Large intestine (tissue), 3 donors: ENCODE results near the gene EDDM13. TPM values are rescaled to one million over a fixed set of nuclear protein-coding genes. Genes with fewer than 3 reads are reported as not detected.

Experiments
- DNase-seq, 2 donors: peaks; one replicate each; pipeline versions ENCODE4 v3.0.0 to v3.0.0-alpha.2; 2013
- H3K27ac ChIP-seq: one replicate; pipeline ENCODE4 v1.5.1; 2013; ENCODE audit warnings: low read length
- H3K27me3 ChIP-seq: 2 replicates; pipeline ENCODE4 v1.6.1; 2013; ENCODE audit warnings: low read length; ENCODE audit not compliant: control insufficient read depth, insufficient read depth
- H3K36me3 ChIP-seq: 2 replicates; pipeline ENCODE4 v1.6.1; 2013; ENCODE audit warnings: low read length; ENCODE audit not compliant: control insufficient read depth, insufficient read depth
- H3K4me1 ChIP-seq: one replicate; pipeline ENCODE4 v1.6.1; 2013; ENCODE audit warnings: low read length; ENCODE audit not compliant: control insufficient read depth, insufficient read depth
- H3K4me3 ChIP-seq: one replicate; pipeline ENCODE4 v1.5.1; 2013; ENCODE audit warnings: low read length
- H3K9me3 ChIP-seq: one replicate; pipeline ENCODE4 v1.6.1; 2013; ENCODE audit warnings: mild to moderate bottlenecking, low read depth, low read length, moderate library complexity; ENCODE audit not compliant: control insufficient read depth
- WGBS: methylation state at CpG from one replicate; pipeline ENCODE4 v1.1.5; 2013; ENCODE audit warnings: low lambda C conversion rate; ENCODE audit not compliant: insufficient coverage; 5-methylcytosine and 5-hydroxymethylcytosine counted together
- polyA plus RNA-seq: library from polyadenylated mRNA; unstranded; fragments of 120-200 nt; gene quantifications from one replicate; pipeline ENCODE4 v1.2.1, GENCODE V29; 2013

The EDDM13 gene
- polyA plus RNA-seq, 1 donor, result 1.2 TPM

- peak; percentile 5 to 41 for DNase-seq
- H3K4me3 ChIP-seq, result no peak overlapping the region
- no peak overlapping the region for H3K27ac ChIP-seq
- no peaks in the 10 kb centered on the region for H3K27me3 ChIP-seq
- peaks cover 3% of the 10 kb centered on the region for H3K4me1 ChIP-seq
- H3K36me3 ChIP-seq, result no peaks in the 10 kb centered on the region
- 0% methylated on average over 1 of the region's 8 CpGs for WGBS
- no peaks in the 10 kb centered on the region for H3K9me3 ChIP-seq
Observed at GRCh38 chr19:56350416-56351045, 78.0 kb downstream of the EDDM13 start.

GRCh38 chr19:56351208-56351607, 78.7 kb downstream of the EDDM13 start:
- no peak overlapping the region for H3K27ac ChIP-seq
- H3K27me3 ChIP-seq, result no peaks in the 10 kb centered on the region
- no peak for DNase-seq
- 88% methylated on average over 2 of the region's 6 CpGs for WGBS
- no peaks in the 10 kb centered on the region for H3K36me3 ChIP-seq
- H3K9me3 ChIP-seq, result no peaks in the 10 kb centered on the region
- peaks cover 3% of the 10 kb centered on the region for H3K4me1 ChIP-seq
- H3K4me3 ChIP-seq, result no peak overlapping the region

GRCh38 chr19:56355517-56355916, 83.0 kb downstream of the EDDM13 start:
- no peaks in the 10 kb centered on the region for H3K4me1 ChIP-seq
- no peaks in the 10 kb centered on the region for H3K36me3 ChIP-seq
- no peak overlapping the region for H3K4me3 ChIP-seq
- H3K27ac ChIP-seq, result no peak overlapping the region
- no peaks in the 10 kb centered on the region for H3K27me3 ChIP-seq
- DNase-seq, result no peak
- H3K9me3 ChIP-seq, result no peaks in the 10 kb centered on the region
- WGBS, result no CpG with 5 or more reads among the region's 1 CpG

GRCh38 chr19:56356944-56357343, 84.4 kb downstream of the EDDM13 start:
- Histone ChIP-seq H3K27ac (no peak overlapping the region), H3K4me1 (no peaks in the 10 kb centered on the region), H3K4me3 (no peak overlapping the region), H3K27me3 (no peaks in the 10 kb centered on the region), H3K9me3 (no peaks in the 10 kb centered on the region), H3K36me3 (no peaks in the 10 kb centered on the region)
- no peak for DNase-seq
- no CpG with 5 or more reads among the region's 2 CpGs for WGBS

Other genes with a start within 250 kb of the EDDM13 start
- 33.3 TPM for gene ZNF787, start 151.5 kb upstream of the EDDM13 start, polyA plus RNA-seq
- 36.7 TPM for gene ZNF444, start 131.5 kb upstream of the EDDM13 start, polyA plus RNA-seq
- gene GALP, start 96.7 kb upstream of the EDDM13 start, polyA plus RNA-seq, result not detected
- 0.04 TPM for gene ZSCAN5B, start 75.0 kb upstream of the EDDM13 start, polyA plus RNA-seq
- gene ZSCAN5C, start 70.5 kb upstream of the EDDM13 start, polyA plus RNA-seq, result not detected
- 9.8 TPM for gene ZSCAN5A, start 42.1 kb downstream of the EDDM13 start, polyA plus RNA-seq
- gene ZNF582, start 120.8 kb downstream of the EDDM13 start, polyA plus RNA-seq, result 6.6 TPM
- 6.0 TPM for gene ZNF583, start 131.6 kb downstream of the EDDM13 start, polyA plus RNA-seq
- 9.0 TPM for gene ZNF667, start 204.6 kb downstream of the EDDM13 start, polyA plus RNA-seq
- gene ZNF471, start 235.1 kb downstream of the EDDM13 start, polyA plus RNA-seq, result 11.7 TPM